Liver (tissue), 9 donors: ENCODE data around the gene SLC9A2. TPM values are rescaled to one million over a fixed set of nuclear protein-coding genes. Genes with fewer than 3 reads are reported as not detected.

Experiments
- DNase-seq: peaks from one replicate; pipeline ENCODE4 v3.0.0-alpha.2; 2017; ENCODE audit warnings: low spot score
- H3K27ac ChIP-seq, 2 donors: one replicate each; pipeline ENCODE4 v1.7.0; 2013; ENCODE audit warnings: inconsistent platforms in 2 of 2, low read length in 2 of 2, control low read depth in 1 of 2, low read depth in 1 of 2, mild to moderate bottlenecking in 1 of 2
- H3K27me3 ChIP-seq, 4 donors: one replicate each; pipeline versions ENCODE4 v1.6.1 to v1.7.0; 2013; ENCODE audit warnings: low read length in 3 of 4, inconsistent platforms in 1 of 4, mild to moderate bottlenecking in 1 of 4, moderate library complexity in 1 of 4; ENCODE audit not compliant: control insufficient read depth in 4 of 4, insufficient read depth in 4 of 4
- H3K36me3 ChIP-seq, 4 donors: one replicate each; pipeline versions ENCODE4 v1.6.1 to v1.7.0; 2013; ENCODE audit warnings: low read length in 3 of 4, mild to moderate bottlenecking in 3 of 4, low read depth in 1 of 4, moderate library complexity in 1 of 4; ENCODE audit not compliant: control insufficient read depth in 4 of 4, insufficient read depth in 3 of 4
- H3K4me1 ChIP-seq, 4 donors: one replicate each; pipeline versions ENCODE4 v1.6.1 to v1.7.0; 2013; ENCODE audit warnings: low read length in 3 of 4, mild to moderate bottlenecking in 3 of 4, moderate library complexity in 1 of 4; ENCODE audit not compliant: control insufficient read depth in 4 of 4, insufficient read depth in 4 of 4
- H3K4me3 ChIP-seq, 3 donors: one replicate each; pipeline versions ENCODE4 v1.6.1 to v1.7.0; 2013; ENCODE audit warnings: low read length in 3 of 3, control low read depth in 1 of 3, low read depth in 1 of 3, mild to moderate bottlenecking in 1 of 3
- H3K9ac ChIP-seq, 2 donors: one replicate each; pipeline ENCODE4 v1.7.0; 2013; ENCODE audit warnings: low read length in 2 of 2, mild to moderate bottlenecking in 2 of 2, moderate library complexity in 2 of 2, control low read depth in 1 of 2, low read depth in 1 of 2
- H3K9me3 ChIP-seq, 4 donors: one replicate each; pipeline versions ENCODE4 v1.6.1 to v1.7.0; 2013; ENCODE audit warnings: low read length in 3 of 4; ENCODE audit not compliant: control insufficient read depth in 4 of 4
- EGR1 ChIP-seq, 2 donors: IDR thresholded peaks; 2 replicates each; pipeline ENCODE4 v1.6.1; 2016 to 2018; ENCODE audit warnings: antibody characterized with exemption in 2 of 2, low read depth in 2 of 2
- FOXA1 ChIP-seq: IDR thresholded peaks from 2 replicates; pipeline ENCODE4 v1.6.1; 2016; ENCODE audit warnings: antibody characterized with exemption
- FOXA2 ChIP-seq: IDR thresholded peaks from 2 replicates; pipeline ENCODE4 v1.6.1; 2016; ENCODE audit warnings: antibody characterized with exemption
- GABPA ChIP-seq, 2 donors: IDR thresholded peaks in 1 of 2; conservative IDR thresholded peaks in 1 of 2; 2 replicates each; pipeline ENCODE4 v1.6.1; 2016; ENCODE audit warnings: antibody characterized with exemption in 2 of 2, mild to moderate bottlenecking in 1 of 2, moderate library complexity in 1 of 2
- HNF4A ChIP-seq, 2 donors: conservative IDR thresholded peaks; 2 replicates each; pipeline ENCODE4 v1.6.1; 2016; ENCODE audit warnings: antibody characterized with exemption in 2 of 2, mild to moderate bottlenecking in 2 of 2
- HNF4G ChIP-seq: IDR thresholded peaks from 2 replicates; pipeline ENCODE4 v1.6.1; 2016; ENCODE audit warnings: antibody characterized with exemption
- JUND ChIP-seq, 2 donors: IDR thresholded peaks; 2 replicates each; pipeline ENCODE4 v1.6.1; 2016; ENCODE audit warnings: antibody characterized with exemption in 2 of 2
- NR2F2 ChIP-seq: IDR thresholded peaks from 2 replicates; pipeline ENCODE4 v1.6.1; 2016; ENCODE audit warnings: antibody characterized with exemption
- RAD21 ChIP-seq, 2 donors: IDR thresholded peaks; 2 replicates each; pipeline ENCODE4 v1.6.1; 2016; ENCODE audit warnings: antibody characterized with exemption in 2 of 2, mild to moderate bottlenecking in 2 of 2
- RXRA ChIP-seq, 2 donors: IDR thresholded peaks; 2 replicates each; pipeline ENCODE4 v1.6.1; 2017 to 2018; ENCODE audit warnings: antibody characterized with exemption in 2 of 2, mild to moderate bottlenecking in 1 of 2
- SP1 ChIP-seq: IDR thresholded peaks from 2 replicates; pipeline ENCODE4 v1.6.1; 2018; ENCODE audit warnings: antibody characterized with exemption, mild to moderate bottlenecking
- TAF1 ChIP-seq: conservative IDR thresholded peaks from 2 replicates; pipeline ENCODE4 v1.6.1; 2016; ENCODE audit warnings: antibody characterized with exemption, mild to moderate bottlenecking
- YY1 ChIP-seq: IDR thresholded peaks from 2 replicates; pipeline ENCODE4 v1.6.1; 2016; ENCODE audit warnings: antibody characterized with exemption, mild to moderate bottlenecking
- WGBS: extraction: QIAGEN DNeasy Blood & Tissue Kit; methylation state at CpG from one replicate; pipeline ENCODE4 v1.1.7; 2013; 5-methylcytosine and 5-hydroxymethylcytosine counted together
- polyA plus RNA-seq, 2 donors: library from polyadenylated mRNA; stranded (reverse) in 1 of 2; unstranded in 1 of 2; fragments of 200-250 nt in 1 of 2; fragments of >200 nt in 1 of 2; fragmentation: Nextera tagmentation in 1 of 2; extraction: Ambion mirVana in 1 of 2; gene quantifications; one replicate each; pipeline versions ENCODE4 v1.2.1 to v1.2.3, GENCODE V29; 2013 to 2015
- total RNA-seq, 2 donors: library from RNA; depleted of rRNA; stranded (reverse); fragments of >200 nt; gene quantifications; one replicate each; pipeline ENCODE4 v1.2.3, GENCODE V29; 2014
- TF ChIP-seq, protein P1 (sequence below): IDR thresholded peaks from 2 replicates; pipeline ENCODE4 v1.6.1; 2016; ENCODE audit warnings: antibody characterized with exemption
- TF ChIP-seq, protein P2 (sequence below): fragments of 150-350 bp; IDR thresholded peaks from 2 replicates; pipeline ENCODE4 v1.5.1; 2017; ENCODE audit warnings: improper control_type of control experiment, low read depth, low read length; ENCODE audit not compliant: missing input control
- TF ChIP-seq, protein P3 (sequence below): IDR thresholded peaks from 2 replicates; pipeline ENCODE4 v1.6.1; 2016; ENCODE audit warnings: antibody characterized with exemption
- TF ChIP-seq, protein P4 (sequence below): IDR thresholded peaks from 2 replicates; pipeline ENCODE4 v1.6.1; 2016; ENCODE audit warnings: antibody characterized with exemption
- TF ChIP-seq, protein P5 (sequence below): IDR thresholded peaks from 2 replicates; pipeline ENCODE4 v1.6.1; 2016; ENCODE audit warnings: antibody characterized with exemption, mild to moderate bottlenecking
- donor health status: healthy.
- donor health status: healthy.
- donor health status: healthy.
- donor health status: healthy.
- donor health status: healthy.

The SLC9A2 gene
- total and polyA plus RNA-seq, 4 donors = under 0.01 to 0.05 (median 0.01) TPM; not detected in 1

DNA sequence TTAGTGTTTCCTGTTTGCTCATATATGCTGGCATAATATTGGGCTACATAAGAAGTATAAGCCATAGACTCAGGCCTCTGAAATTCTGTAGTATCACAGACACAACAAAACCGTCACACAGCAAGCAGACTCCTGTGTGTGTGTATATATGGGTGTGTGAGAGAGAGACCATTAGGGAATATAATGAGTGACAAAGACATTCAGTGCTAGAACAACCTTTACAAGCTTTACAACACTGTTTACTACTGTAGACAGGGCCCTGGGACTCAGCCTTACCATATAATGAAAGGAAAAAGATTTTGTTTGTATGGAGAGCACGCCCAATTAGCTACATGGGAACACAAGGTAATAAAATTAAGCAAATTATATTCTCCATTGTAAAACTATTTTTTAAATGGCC is 77.1 kb downstream of the SLC9A2 start:
- Histone ChIP-seq H3K4me1 (no peaks in the 10 kb centered on the region), H3K36me3 (no peaks in the 10 kb centered on the region), H3K4me3 (no peak overlapping the region), H3K27me3 (no peaks in the 10 kb centered on the region), H3K9me3 (no peaks in the 10 kb centered on the region), H3K9ac (no peak overlapping the region), H3K27ac (no peak overlapping the region)
- TF ChIP-seq EGR1 (IDR thresholded peaks at IDR 0.05; ENCODE audit: low read depth in 2 of 2) = no peak
- TF ChIP-seq FOXA1 = no peak
- TF ChIP-seq SP1 = no peak
- TF ChIP-seq, protein P1, sequence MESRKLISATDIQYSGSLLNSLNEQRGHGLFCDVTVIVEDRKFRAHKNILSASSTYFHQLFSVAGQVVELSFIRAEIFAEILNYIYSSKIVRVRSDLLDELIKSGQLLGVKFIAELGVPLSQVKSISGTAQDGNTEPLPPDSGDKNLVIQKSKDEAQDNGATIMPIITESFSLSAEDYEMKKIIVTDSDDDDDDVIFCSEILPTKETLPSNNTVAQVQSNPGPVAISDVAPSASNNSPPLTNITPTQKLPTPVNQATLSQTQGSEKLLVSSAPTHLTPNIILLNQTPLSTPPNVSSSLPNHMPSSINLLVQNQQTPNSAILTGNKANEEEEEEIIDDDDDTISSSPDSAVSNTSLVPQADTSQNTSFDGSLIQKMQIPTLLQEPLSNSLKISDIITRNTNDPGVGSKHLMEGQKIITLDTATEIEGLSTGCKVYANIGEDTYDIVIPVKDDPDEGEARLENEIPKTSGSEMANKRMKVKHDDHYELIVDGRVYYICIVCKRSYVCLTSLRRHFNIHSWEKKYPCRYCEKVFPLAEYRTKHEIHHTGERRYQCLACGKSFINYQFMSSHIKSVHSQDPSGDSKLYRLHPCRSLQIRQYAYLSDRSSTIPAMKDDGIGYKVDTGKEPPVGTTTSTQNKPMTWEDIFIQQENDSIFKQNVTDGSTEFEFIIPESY = no peak
- TF ChIP-seq GABPA (IDR thresholded peaks at IDR 0.05 in 1 of 2, conservative IDR thresholded peaks at IDR 0.05 in 1 of 2) = no peak
- no peak for TF ChIP-seq NR2F2
- no peak for TF ChIP-seq HNF4G
- no peak for TF ChIP-seq RXRA (IDR thresholded peaks at IDR 0.05)
- TF ChIP-seq YY1 = no peak
- TF ChIP-seq, protein P2, sequence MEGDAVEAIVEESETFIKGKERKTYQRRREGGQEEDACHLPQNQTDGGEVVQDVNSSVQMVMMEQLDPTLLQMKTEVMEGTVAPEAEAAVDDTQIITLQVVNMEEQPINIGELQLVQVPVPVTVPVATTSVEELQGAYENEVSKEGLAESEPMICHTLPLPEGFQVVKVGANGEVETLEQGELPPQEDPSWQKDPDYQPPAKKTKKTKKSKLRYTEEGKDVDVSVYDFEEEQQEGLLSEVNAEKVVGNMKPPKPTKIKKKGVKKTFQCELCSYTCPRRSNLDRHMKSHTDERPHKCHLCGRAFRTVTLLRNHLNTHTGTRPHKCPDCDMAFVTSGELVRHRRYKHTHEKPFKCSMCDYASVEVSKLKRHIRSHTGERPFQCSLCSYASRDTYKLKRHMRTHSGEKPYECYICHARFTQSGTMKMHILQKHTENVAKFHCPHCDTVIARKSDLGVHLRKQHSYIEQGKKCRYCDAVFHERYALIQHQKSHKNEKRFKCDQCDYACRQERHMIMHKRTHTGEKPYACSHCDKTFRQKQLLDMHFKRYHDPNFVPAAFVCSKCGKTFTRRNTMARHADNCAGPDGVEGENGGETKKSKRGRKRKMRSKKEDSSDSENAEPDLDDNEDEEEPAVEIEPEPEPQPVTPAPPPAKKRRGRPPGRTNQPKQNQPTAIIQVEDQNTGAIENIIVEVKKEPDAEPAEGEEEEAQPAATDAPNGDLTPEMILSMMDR = no peak
- TF ChIP-seq, protein P3, sequence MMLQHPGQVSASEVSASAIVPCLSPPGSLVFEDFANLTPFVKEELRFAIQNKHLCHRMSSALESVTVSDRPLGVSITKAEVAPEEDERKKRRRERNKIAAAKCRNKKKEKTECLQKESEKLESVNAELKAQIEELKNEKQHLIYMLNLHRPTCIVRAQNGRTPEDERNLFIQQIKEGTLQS = no peak
- TF ChIP-seq, protein P4, sequence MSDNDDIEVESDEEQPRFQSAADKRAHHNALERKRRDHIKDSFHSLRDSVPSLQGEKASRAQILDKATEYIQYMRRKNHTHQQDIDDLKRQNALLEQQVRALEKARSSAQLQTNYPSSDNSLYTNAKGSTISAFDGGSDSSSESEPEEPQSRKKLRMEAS = no peak
- TF ChIP-seq JUND (IDR thresholded peaks at IDR 0.05) = no peak
- TF ChIP-seq TAF1 = no peak
- TF ChIP-seq HNF4A (conservative IDR thresholded peaks at IDR 0.05) = no peak
- TF ChIP-seq, protein P5, sequence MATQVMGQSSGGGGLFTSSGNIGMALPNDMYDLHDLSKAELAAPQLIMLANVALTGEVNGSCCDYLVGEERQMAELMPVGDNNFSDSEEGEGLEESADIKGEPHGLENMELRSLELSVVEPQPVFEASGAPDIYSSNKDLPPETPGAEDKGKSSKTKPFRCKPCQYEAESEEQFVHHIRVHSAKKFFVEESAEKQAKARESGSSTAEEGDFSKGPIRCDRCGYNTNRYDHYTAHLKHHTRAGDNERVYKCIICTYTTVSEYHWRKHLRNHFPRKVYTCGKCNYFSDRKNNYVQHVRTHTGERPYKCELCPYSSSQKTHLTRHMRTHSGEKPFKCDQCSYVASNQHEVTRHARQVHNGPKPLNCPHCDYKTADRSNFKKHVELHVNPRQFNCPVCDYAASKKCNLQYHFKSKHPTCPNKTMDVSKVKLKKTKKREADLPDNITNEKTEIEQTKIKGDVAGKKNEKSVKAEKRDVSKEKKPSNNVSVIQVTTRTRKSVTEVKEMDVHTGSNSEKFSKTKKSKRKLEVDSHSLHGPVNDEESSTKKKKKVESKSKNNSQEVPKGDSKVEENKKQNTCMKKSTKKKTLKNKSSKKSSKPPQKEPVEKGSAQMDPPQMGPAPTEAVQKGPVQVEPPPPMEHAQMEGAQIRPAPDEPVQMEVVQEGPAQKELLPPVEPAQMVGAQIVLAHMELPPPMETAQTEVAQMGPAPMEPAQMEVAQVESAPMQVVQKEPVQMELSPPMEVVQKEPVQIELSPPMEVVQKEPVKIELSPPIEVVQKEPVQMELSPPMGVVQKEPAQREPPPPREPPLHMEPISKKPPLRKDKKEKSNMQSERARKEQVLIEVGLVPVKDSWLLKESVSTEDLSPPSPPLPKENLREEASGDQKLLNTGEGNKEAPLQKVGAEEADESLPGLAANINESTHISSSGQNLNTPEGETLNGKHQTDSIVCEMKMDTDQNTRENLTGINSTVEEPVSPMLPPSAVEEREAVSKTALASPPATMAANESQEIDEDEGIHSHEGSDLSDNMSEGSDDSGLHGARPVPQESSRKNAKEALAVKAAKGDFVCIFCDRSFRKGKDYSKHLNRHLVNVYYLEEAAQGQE = no peak
- TF ChIP-seq FOXA2 = no peak
- no peak for TF ChIP-seq RAD21 (IDR thresholded peaks at IDR 0.05)
- no peak for DNase-seq
- WGBS = 88% methylated on average over 2 of the region's 2 CpGs
